GM12875 (cell line): ENCODE measurements around the gene PCDHB2.
"Not testable (repeated sequence)": the region's sequence is repeated elsewhere in the genome, so short reads cannot be mapped to it uniquely, and the experiment has no call there.

Source experiments
- H3K4me3 ChIP-seq: one replicate; pipeline ENCODE4 v1.5.1; 2011; ENCODE audit warnings: low read depth, low read length, control low read depth
- CTCF ChIP-seq: IDR thresholded peaks from 2 replicates; pipeline ENCODE4 v1.5.1; 2011; ENCODE audit warnings: low read depth, mild to moderate bottlenecking, control low read depth, inconsistent platforms, low read length, moderate library complexity, borderline replicate concordance; ENCODE audit not compliant: insufficient read depth

Gene PCDHB2

GRCh38 chr5:141121563-141121962, 27.1 kb downstream of the PCDHB2 start, which contains the start of gene PCDHB4:
Gene PCDHB4, plus strand, starts transcription at chr5:141121818. Its CDS starts 181 bp downstream, at chr5:141121999.
- TF ChIP-seq CTCF: 0 out of 2 replicates have a peak, but pooled peaks have one; percentile 4
- H3K4me3 ChIP-seq: no peak within 1 kb of the TSS

DNA sequence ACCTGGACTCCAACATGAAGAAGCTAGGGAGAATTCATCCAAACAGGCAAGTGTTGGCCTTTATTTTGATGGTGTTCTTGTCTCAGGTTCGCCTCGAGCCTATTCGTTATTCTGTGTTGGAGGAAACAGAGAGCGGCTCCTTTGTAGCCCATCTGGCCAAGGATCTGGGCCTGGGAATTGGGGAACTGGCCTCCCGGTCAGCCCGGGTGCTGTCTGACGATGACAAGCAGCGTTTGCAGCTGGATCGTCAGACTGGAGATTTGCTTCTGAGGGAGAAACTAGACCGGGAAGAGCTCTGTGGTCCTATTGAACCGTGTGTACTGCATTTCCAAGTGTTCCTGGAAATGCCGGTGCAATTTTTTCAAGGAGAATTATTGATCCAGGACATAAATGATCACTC, 27.6 kb downstream of the PCDHB2 start:
- TF ChIP-seq CTCF: no peak

DNA sequence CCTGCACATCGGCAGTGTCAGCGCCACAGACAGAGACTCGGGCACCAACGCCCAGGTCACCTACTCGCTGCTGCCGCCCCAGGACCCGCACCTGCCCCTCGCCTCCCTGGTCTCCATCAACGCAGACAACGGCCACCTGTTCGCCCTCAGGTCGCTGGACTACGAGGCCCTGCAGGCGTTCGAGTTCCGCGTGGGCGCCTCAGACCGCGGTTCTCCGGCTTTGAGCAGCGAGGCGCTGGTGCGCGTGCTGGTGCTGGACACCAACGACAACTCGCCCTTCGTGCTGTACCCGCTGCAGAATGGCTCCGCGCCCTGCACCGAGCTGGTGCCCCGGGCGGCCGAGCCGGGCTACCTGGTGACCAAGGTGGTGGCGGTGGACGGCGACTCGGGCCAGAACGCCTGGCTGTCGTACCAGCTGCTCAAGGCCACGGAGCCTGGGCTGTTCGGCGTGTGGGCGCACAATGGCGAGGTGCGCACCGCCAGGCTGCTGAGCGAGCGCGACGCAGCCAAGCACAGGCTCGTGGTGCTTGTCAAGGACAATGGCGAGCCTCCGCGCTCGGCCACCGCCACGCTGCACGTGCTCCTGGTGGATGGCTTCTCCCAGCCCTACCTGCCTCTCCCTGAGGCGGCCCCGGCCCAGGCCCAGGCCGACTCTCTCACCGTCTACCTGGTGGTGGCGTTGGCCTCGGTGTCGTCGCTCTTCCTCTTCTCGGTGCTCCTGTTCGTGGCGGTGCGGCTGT, 29.2 kb downstream of the PCDHB2 start:
- H3K4me3 ChIP-seq: not testable (repeated sequence)

More for the DNA sequence above, 27.6 kb downstream of the PCDHB2 start:
- H3K4me3 ChIP-seq: no peak overlapping the region

GRCh38 chr5:141127305-141127704, 32.9 kb downstream of the PCDHB2 start:
- H3K4me3 ChIP-seq: no peak overlapping the region
- TF ChIP-seq CTCF: no peak

GRCh38 chr5:141135030-141135717, 40.8 kb downstream of the PCDHB2 start, which contains the start of gene PCDHB5:
Gene PCDHB5, plus strand, starts transcription at chr5:141135206. Its CDS starts 229 bp downstream, at chr5:141135435.
- no peak for TF ChIP-seq CTCF
- no peak within 1 kb of the TSS for H3K4me3 ChIP-seq

DNA sequence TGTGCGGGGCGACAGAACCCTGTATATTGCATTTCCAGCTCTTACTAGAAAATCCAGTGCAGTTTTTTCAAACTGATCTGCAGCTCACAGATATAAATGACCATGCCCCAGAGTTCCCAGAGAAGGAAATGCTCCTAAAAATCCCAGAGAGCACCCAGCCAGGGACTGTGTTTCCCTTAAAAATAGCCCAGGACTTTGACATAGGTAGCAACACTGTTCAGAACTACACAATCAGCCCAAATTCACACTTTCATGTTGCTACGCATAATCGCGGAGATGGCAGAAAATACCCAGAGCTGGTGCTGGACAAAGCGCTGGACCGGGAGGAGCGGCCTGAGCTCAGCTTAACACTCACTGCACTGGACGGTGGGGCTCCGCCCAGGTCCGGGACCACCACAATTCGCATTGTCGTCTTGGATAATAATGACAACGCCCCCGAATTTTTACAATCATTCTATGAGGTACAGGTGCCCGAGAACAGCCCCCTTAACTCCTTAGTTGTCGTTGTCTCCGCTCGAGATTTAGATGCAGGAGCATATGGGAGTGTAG, 41.4 kb downstream of the PCDHB2 start:
- H3K4me3 ChIP-seq: no peak overlapping the region
- no peak for TF ChIP-seq CTCF

DNA sequence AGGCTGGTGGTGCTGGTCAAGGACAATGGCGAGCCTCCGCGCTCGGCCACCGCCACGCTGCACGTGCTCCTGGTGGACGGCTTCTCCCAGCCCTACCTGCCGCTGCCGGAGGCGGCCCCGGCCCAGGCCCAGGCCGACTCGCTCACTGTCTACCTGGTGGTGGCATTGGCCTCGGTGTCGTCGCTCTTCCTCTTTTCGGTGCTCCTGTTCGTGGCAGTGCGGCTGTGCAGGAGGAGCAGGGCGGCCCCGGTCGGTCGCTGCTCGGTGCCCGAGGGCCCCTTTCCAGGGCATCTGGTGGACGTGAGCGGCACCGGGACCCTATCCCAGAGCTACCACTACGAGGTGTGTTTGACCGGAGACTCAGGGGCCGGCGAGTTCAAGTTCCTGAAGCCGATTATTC, 42.9 kb downstream of the PCDHB2 start:
- H3K4me3 ChIP-seq: not testable (repeated sequence)
